B cell (primary cell): ENCODE results near the gene TEDC1.

Source experiments
- EZH2 ChIP-seq: IDR thresholded peaks from 2 replicates; pipeline ENCODE4 v1.6.1; 2012; ENCODE audit warnings: borderline replicate concordance, low read depth, mild to moderate bottlenecking, moderate library complexity, low read length; ENCODE audit not compliant: insufficient read depth, poor library complexity, severe bottlenecking
- TF ChIP-seq, protein P1 (sequence below): fragments of 200-600 bp; IDR thresholded peaks from one replicate; pipeline ENCODE4 v1.8.0; 2022; ENCODE audit warnings: antibody characterized with exemption, mild to moderate bottlenecking

DNA sequence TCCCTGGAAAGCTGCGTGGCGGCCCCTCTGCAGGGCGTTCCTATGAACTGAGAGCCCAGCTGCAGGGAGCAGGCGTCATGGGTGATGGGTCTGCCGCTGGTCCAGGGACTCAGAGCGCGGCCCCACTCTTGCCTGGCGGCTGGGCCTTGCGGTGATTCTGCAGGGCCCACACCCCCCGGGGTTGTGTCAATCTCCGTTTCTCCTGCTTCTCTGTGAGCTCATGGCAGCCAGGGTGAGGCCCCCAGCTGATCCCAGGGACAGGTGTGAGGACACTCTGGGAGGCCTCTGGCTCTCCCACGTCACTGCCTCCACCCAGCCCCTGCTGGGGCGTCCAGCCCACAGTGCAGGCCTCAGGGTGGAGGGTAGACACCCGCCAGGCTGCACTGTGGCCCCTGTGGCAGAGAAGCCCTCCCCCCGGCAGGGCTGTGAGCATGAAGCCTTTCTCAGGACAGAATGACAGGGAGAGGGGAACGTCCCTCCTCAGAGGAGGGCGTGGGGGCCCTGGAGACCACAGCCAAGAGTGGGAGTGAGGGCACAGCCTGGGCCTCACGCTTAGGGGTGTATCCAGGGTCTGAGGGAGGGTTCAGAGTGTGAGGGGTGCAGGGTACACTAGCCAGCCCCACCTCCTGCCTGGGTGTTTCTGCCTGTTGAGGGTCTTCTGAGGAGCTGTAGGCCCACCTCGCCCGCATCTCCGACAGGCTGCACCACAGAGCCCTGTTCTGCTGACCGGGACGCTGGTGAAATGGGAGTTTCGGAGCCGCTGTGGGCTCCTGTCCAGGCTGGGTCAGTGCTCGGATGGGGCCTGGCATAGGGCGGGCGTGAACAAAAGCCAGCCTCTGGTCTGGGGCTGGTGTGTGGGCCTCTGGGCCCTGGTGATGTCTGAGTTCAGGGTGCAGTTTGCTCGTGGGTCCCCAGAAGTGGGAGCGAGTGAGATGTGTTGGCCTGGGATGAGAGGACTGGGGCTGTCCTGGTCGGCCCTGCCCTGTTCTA lies 43.1 kb upstream of the TEDC1 start:
- TF ChIP-seq, protein P1, sequence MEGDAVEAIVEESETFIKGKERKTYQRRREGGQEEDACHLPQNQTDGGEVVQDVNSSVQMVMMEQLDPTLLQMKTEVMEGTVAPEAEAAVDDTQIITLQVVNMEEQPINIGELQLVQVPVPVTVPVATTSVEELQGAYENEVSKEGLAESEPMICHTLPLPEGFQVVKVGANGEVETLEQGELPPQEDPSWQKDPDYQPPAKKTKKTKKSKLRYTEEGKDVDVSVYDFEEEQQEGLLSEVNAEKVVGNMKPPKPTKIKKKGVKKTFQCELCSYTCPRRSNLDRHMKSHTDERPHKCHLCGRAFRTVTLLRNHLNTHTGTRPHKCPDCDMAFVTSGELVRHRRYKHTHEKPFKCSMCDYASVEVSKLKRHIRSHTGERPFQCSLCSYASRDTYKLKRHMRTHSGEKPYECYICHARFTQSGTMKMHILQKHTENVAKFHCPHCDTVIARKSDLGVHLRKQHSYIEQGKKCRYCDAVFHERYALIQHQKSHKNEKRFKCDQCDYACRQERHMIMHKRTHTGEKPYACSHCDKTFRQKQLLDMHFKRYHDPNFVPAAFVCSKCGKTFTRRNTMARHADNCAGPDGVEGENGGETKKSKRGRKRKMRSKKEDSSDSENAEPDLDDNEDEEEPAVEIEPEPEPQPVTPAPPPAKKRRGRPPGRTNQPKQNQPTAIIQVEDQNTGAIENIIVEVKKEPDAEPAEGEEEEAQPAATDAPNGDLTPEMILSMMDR: no peak
- no peak for TF ChIP-seq EZH2
